NCI-H1436 (cell line): Measurements from ENCODE around the gene CLN5.
"Not testable (repeated sequence)": the region's sequence is repeated elsewhere in the genome, so short reads cannot be mapped to it uniquely, and the experiment has no call there.

Experiments used
- DNase-seq: peaks from one replicate; lab custom pipeline; 2025; lab: John Stamatoyannopoulos, UW

Gene CLN5

GRCh38 chr13:76975863-76976262 lies 16.0 kb upstream of the CLN5 start:
- DNase-seq = no peak

GRCh38 chr13:76976490-76976889 lies 15.4 kb upstream of the CLN5 start:
- no peak for DNase-seq

GRCh38 chr13:76976929-76977328 lies 15.0 kb upstream of the CLN5 start:
- DNase-seq = no peak

GRCh38 chr13:76980075-76980718 lies 11.7 kb upstream of the CLN5 start:
- peak; percentile 62 for DNase-seq

- no peak for DNase-seq
Measured at GRCh38 chr13:76982061-76982460, 9.8 kb upstream of the CLN5 start.

GRCh38 chr13:76983676-76984075 lies 8.2 kb upstream of the CLN5 start:
- no peak for DNase-seq

GRCh38 chr13:76991432-76991795 lies 467 bp upstream of the CLN5 start:
- no peak for DNase-seq

- DNase-seq = no peak
Measured at GRCh38 chr13:76992548-76993001, 694 bp downstream of the CLN5 start.

- DNase-seq = no peak
Measured at GRCh38 chr13:76993021-76993420, 1.1 kb downstream of the CLN5 start.

GRCh38 chr13:76993473-76993872 lies 1.6 kb downstream of the CLN5 start:
- DNase-seq = no peak

- DNase-seq = no peak
Measured at GRCh38 chr13:76994281-76994680, 2.4 kb downstream of the CLN5 start.

- DNase-seq = no peak
Measured at GRCh38 chr13:77000475-77000874, 8.6 kb downstream of the CLN5 start.

- DNase-seq = no peak
Measured at GRCh38 chr13:77001540-77001939, 9.7 kb downstream of the CLN5 start.

GRCh38 chr13:77001963-77002587 lies 10.2 kb downstream of the CLN5 start:
- peak; percentile 35 for DNase-seq

GRCh38 chr13:77002590-77003190 lies 10.8 kb downstream of the CLN5 start:
- no peak for DNase-seq

GRCh38 chr13:77008337-77008736 lies 16.5 kb downstream of the CLN5 start:
- not testable (repeated sequence) for DNase-seq

GRCh38 chr13:77009011-77009410 lies 17.1 kb downstream of the CLN5 start:
- no peak for DNase-seq

GRCh38 chr13:77009719-77010118 lies 17.8 kb downstream of the CLN5 start:
- DNase-seq = not testable (repeated sequence)

- no peak for DNase-seq
Measured at GRCh38 chr13:77013853-77014542, 22.1 kb downstream of the CLN5 start.

- no peak for DNase-seq
Measured at GRCh38 chr13:77014906-77015685, 23.2 kb downstream of the CLN5 start.

- DNase-seq = no peak
Measured at GRCh38 chr13:77016251-77016812, 24.5 kb downstream of the CLN5 start.
